Measurements from ENCODE around the gene PAX6.

- TF ChIP-seq, protein P1, sequence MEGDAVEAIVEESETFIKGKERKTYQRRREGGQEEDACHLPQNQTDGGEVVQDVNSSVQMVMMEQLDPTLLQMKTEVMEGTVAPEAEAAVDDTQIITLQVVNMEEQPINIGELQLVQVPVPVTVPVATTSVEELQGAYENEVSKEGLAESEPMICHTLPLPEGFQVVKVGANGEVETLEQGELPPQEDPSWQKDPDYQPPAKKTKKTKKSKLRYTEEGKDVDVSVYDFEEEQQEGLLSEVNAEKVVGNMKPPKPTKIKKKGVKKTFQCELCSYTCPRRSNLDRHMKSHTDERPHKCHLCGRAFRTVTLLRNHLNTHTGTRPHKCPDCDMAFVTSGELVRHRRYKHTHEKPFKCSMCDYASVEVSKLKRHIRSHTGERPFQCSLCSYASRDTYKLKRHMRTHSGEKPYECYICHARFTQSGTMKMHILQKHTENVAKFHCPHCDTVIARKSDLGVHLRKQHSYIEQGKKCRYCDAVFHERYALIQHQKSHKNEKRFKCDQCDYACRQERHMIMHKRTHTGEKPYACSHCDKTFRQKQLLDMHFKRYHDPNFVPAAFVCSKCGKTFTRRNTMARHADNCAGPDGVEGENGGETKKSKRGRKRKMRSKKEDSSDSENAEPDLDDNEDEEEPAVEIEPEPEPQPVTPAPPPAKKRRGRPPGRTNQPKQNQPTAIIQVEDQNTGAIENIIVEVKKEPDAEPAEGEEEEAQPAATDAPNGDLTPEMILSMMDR (IDR thresholded peaks at IDR 0.05) = no peak
- no peak for TF ChIP-seq IRF2 (CRISPR knock-in tag; IDR thresholded peaks at IDR 0.05; ENCODE audit: borderline replicate concordance, low read depth)
- TF ChIP-seq TCF7 (CRISPR knock-in tag; IDR thresholded peaks at IDR 0.05; ENCODE audit: low read depth) = no peak
- no peak for TF ChIP-seq KAT7 (CRISPR knock-in tag; IDR thresholded peaks at IDR 0.05; ENCODE audit: borderline replicate concordance)
- TF ChIP-seq, protein P2, sequence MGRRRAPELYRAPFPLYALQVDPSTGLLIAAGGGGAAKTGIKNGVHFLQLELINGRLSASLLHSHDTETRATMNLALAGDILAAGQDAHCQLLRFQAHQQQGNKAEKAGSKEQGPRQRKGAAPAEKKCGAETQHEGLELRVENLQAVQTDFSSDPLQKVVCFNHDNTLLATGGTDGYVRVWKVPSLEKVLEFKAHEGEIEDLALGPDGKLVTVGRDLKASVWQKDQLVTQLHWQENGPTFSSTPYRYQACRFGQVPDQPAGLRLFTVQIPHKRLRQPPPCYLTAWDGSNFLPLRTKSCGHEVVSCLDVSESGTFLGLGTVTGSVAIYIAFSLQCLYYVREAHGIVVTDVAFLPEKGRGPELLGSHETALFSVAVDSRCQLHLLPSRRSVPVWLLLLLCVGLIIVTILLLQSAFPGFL (CRISPR knock-in tag; IDR thresholded peaks at IDR 0.05; ENCODE audit: borderline replicate concordance) = no peak
- TF ChIP-seq ZNF138 (CRISPR knock-in tag; conservative IDR thresholded peaks at IDR 0.05) = no peak
- no peak for TF ChIP-seq ZNF423 (CRISPR knock-in tag; IDR thresholded peaks at IDR 0.05)
- no peak for TF ChIP-seq JUN (CRISPR knock-in tag; IDR thresholded peaks at IDR 0.05)
- TF ChIP-seq, protein P3, sequence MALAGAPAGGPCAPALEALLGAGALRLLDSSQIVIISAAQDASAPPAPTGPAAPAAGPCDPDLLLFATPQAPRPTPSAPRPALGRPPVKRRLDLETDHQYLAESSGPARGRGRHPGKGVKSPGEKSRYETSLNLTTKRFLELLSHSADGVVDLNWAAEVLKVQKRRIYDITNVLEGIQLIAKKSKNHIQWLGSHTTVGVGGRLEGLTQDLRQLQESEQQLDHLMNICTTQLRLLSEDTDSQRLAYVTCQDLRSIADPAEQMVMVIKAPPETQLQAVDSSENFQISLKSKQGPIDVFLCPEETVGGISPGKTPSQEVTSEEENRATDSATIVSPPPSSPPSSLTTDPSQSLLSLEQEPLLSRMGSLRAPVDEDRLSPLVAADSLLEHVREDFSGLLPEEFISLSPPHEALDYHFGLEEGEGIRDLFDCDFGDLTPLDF (CRISPR knock-in tag; IDR thresholded peaks at IDR 0.05) = no peak
These were observed 14.8 kb upstream of the PAX6 start for GRCh38 chr11:31825838-31826484.

Measured in WTC11 (cell line).